ENCODE results near the gene PRSS3.
"Not testable (repeated sequence)": the region's sequence is repeated elsewhere in the genome, so short reads cannot be mapped to it uniquely, and the experiment has no call there.

PRSS3 gene

GRCh38 chr9:33787839-33788238, 7.5 kb upstream of the PRSS3 start:
- Histone ChIP-seq H3K27ac (no peak overlapping the region), H3K9ac (no peak overlapping the region)

GRCh38 chr9:33789429-33789828, 5.9 kb upstream of the PRSS3 start:
- not testable (repeated sequence) for H3K4me3 ChIP-seq (ENCODE audit: low read depth, low read length); H3K27me3 ChIP-seq (ENCODE audit: control insufficient read depth, insufficient read depth, low read length); H3K4me1 ChIP-seq; H3K4me2 ChIP-seq (ENCODE audit: low read length); H3K27ac ChIP-seq; H2AFZ ChIP-seq; H3K36me3 ChIP-seq (ENCODE audit: control insufficient read depth, insufficient read depth, low read length); H3K79me2 ChIP-seq; H3K9ac ChIP-seq; H3K9me3 ChIP-seq (ENCODE audit: control insufficient read depth, low read length)

More at GRCh38 chr9:33787839-33788238, 7.5 kb upstream of the PRSS3 start:
- no peak for TF ChIP-seq CTCF (IDR thresholded peaks at IDR 0.05)
- Histone ChIP-seq H3K27me3 (ENCODE audit: control insufficient read depth, insufficient read depth, low read length) (no peaks in the 10 kb centered on the region), H3K9me3 (ENCODE audit: control insufficient read depth, low read length) (no peaks in the 10 kb centered on the region), H3K36me3 (ENCODE audit: control insufficient read depth, insufficient read depth, low read length) (no peaks in the 10 kb centered on the region), H2AFZ (no peak overlapping the region), H3K4me3 (ENCODE audit: low read depth, low read length) (no peak overlapping the region), H3K79me2 (no peaks in the 10 kb centered on the region), H3K4me1 (no peaks in the 10 kb centered on the region), H3K4me2 (ENCODE audit: low read length) (no peak overlapping the region)

GRCh38 chr9:33791117-33791516, 4.2 kb upstream of the PRSS3 start:
- H3K79me2 ChIP-seq: no peaks in the 10 kb centered on the region
- no peak overlapping the region for H3K27ac ChIP-seq
- H3K4me2 ChIP-seq (ENCODE audit: low read length): no peak overlapping the region
- no peaks in the 10 kb centered on the region for H3K9me3 ChIP-seq (ENCODE audit: control insufficient read depth, low read length)
- no peak overlapping the region for H3K9ac ChIP-seq
- H3K4me1 ChIP-seq: no peaks in the 10 kb centered on the region
- H2AFZ ChIP-seq: no peak overlapping the region
- H3K27me3 ChIP-seq (ENCODE audit: control insufficient read depth, insufficient read depth, low read length): no peaks in the 10 kb centered on the region
- no peak for TF ChIP-seq CTCF (IDR thresholded peaks at IDR 0.05)
- no peaks in the 10 kb centered on the region for H3K36me3 ChIP-seq (ENCODE audit: control insufficient read depth, insufficient read depth, low read length)
- no peak overlapping the region for H3K4me3 ChIP-seq (ENCODE audit: low read depth, low read length)

GRCh38 chr9:33793496-33793895, 1.9 kb upstream of the PRSS3 start:
- not testable (repeated sequence) for H3K9ac ChIP-seq; H3K4me1 ChIP-seq; H2AFZ ChIP-seq; H3K4me3 ChIP-seq (ENCODE audit: low read depth, low read length); H3K9me3 ChIP-seq (ENCODE audit: control insufficient read depth, low read length); H3K27ac ChIP-seq; H3K79me2 ChIP-seq; H3K27me3 ChIP-seq (ENCODE audit: control insufficient read depth, insufficient read depth, low read length); H3K4me2 ChIP-seq (ENCODE audit: low read length); H3K36me3 ChIP-seq (ENCODE audit: control insufficient read depth, insufficient read depth, low read length)

GRCh38 chr9:33794560-33794959, 801 bp upstream of the PRSS3 start:
- Histone ChIP-seq H3K4me2 (ENCODE audit: low read length) (no peak overlapping the region), H3K9ac (no peak overlapping the region), H3K79me2 (no peaks in the 10 kb centered on the region), H3K4me1 (no peaks in the 10 kb centered on the region), H3K27ac (no peak overlapping the region), H2AFZ (no peak overlapping the region), H3K9me3 (ENCODE audit: control insufficient read depth, low read length) (no peaks in the 10 kb centered on the region), H3K4me3 (ENCODE audit: low read depth, low read length) (no peak overlapping the region), H3K27me3 (ENCODE audit: control insufficient read depth, insufficient read depth, low read length) (no peaks in the 10 kb centered on the region), H3K36me3 (ENCODE audit: control insufficient read depth, insufficient read depth, low read length) (no peaks in the 10 kb centered on the region)
- no peak for TF ChIP-seq CTCF (IDR thresholded peaks at IDR 0.05)

- no peak overlapping the region for H3K4me2 ChIP-seq (ENCODE audit: low read length)
- no peaks in the 10 kb centered on the region for H3K79me2 ChIP-seq
- no peaks in the 10 kb centered on the region for H3K4me1 ChIP-seq
- H3K9me3 ChIP-seq (ENCODE audit: control insufficient read depth, low read length): no peaks in the 10 kb centered on the region
- H2AFZ ChIP-seq: no peak overlapping the region
- no peak overlapping the region for H3K9ac ChIP-seq
- no peaks in the 10 kb centered on the region for H3K27me3 ChIP-seq (ENCODE audit: control insufficient read depth, insufficient read depth, low read length)
- TF ChIP-seq CTCF (IDR thresholded peaks at IDR 0.05): no peak
- H3K36me3 ChIP-seq (ENCODE audit: control insufficient read depth, insufficient read depth, low read length): no peaks in the 10 kb centered on the region
- no peak overlapping the region for H3K27ac ChIP-seq
- no peak overlapping the region for H3K4me3 ChIP-seq (ENCODE audit: low read depth, low read length)
Observed at GRCh38 chr9:33795819-33796218, 458 bp downstream of the PRSS3 start.

GRCh38 chr9:33796679-33797078, 1.3 kb downstream of the PRSS3 start:
- not testable (repeated sequence) for H2AFZ ChIP-seq; H3K27me3 ChIP-seq (ENCODE audit: control insufficient read depth, insufficient read depth, low read length); H3K36me3 ChIP-seq (ENCODE audit: control insufficient read depth, insufficient read depth, low read length); H3K79me2 ChIP-seq; H3K9ac ChIP-seq; H3K4me1 ChIP-seq; H3K27ac ChIP-seq; H3K9me3 ChIP-seq (ENCODE audit: control insufficient read depth, low read length); H3K4me2 ChIP-seq (ENCODE audit: low read length); H3K4me3 ChIP-seq (ENCODE audit: low read depth, low read length)

Data from parathyroid adenoma (tissue), 2 donors.